HL-60 (cell line): ENCODE data around the gene SLC25A44.
"Not testable (repeated sequence)": the region's sequence is repeated elsewhere in the genome, so short reads cannot be mapped to it uniquely, and the experiment has no call there.

Experiments used
- SPI1 ChIP-seq: IDR thresholded peaks from 2 replicates; pipeline ENCODE4 v1.6.1; 2012; ENCODE audit warnings: low read depth, mild to moderate bottlenecking, borderline replicate concordance
- TF ChIP-seq, protein P1 (sequence below): IDR thresholded peaks from 2 replicates; pipeline ENCODE4 v1.6.1; 2012; ENCODE audit warnings: low read depth; ENCODE audit not compliant: insufficient replicate concordance
- TF ChIP-seq, protein P2 (sequence below): IDR thresholded peaks from one replicate; pipeline ENCODE4 v1.5.1; 2011; ENCODE audit warnings: low read length, control low read depth, inconsistent platforms; ENCODE audit not compliant: insufficient read depth

DNA sequence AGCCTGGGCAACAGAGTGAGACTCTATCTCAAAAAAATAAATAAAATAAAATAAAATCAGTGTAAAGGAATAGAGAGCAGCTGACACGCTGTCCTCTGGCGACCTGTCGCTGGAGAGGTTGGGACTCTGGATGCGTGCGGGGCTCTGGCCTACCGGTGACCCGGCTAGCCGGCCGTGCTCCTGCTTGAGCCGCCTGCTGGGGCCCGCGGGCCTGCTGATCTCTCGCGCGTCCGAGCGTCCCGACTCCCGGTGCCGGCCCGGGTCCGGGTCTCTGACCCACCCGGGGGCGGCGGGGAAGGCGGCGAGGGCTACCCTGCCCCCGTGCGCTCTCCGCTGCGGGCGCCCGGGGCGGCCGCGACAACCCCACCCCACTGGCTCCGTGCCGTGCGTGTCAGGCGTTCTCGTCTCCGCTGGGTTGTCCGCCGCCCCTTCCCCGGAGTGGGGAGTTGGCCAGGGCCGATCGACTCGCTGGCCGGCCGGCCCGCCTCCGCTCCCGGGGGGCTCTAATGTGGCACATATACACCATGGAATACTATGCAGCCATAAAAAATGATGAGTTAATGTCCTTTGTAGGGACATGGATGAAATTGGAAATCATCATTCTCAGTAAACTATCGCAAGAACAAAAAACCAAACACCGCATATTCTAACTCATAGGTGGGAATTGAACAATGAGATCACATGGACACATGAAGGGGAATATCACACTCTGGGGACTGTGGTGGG, 22.6 kb downstream of the SLC25A44 start:
- TF ChIP-seq, protein P1, sequence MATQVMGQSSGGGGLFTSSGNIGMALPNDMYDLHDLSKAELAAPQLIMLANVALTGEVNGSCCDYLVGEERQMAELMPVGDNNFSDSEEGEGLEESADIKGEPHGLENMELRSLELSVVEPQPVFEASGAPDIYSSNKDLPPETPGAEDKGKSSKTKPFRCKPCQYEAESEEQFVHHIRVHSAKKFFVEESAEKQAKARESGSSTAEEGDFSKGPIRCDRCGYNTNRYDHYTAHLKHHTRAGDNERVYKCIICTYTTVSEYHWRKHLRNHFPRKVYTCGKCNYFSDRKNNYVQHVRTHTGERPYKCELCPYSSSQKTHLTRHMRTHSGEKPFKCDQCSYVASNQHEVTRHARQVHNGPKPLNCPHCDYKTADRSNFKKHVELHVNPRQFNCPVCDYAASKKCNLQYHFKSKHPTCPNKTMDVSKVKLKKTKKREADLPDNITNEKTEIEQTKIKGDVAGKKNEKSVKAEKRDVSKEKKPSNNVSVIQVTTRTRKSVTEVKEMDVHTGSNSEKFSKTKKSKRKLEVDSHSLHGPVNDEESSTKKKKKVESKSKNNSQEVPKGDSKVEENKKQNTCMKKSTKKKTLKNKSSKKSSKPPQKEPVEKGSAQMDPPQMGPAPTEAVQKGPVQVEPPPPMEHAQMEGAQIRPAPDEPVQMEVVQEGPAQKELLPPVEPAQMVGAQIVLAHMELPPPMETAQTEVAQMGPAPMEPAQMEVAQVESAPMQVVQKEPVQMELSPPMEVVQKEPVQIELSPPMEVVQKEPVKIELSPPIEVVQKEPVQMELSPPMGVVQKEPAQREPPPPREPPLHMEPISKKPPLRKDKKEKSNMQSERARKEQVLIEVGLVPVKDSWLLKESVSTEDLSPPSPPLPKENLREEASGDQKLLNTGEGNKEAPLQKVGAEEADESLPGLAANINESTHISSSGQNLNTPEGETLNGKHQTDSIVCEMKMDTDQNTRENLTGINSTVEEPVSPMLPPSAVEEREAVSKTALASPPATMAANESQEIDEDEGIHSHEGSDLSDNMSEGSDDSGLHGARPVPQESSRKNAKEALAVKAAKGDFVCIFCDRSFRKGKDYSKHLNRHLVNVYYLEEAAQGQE: not testable (repeated sequence)
- TF ChIP-seq, protein P2, sequence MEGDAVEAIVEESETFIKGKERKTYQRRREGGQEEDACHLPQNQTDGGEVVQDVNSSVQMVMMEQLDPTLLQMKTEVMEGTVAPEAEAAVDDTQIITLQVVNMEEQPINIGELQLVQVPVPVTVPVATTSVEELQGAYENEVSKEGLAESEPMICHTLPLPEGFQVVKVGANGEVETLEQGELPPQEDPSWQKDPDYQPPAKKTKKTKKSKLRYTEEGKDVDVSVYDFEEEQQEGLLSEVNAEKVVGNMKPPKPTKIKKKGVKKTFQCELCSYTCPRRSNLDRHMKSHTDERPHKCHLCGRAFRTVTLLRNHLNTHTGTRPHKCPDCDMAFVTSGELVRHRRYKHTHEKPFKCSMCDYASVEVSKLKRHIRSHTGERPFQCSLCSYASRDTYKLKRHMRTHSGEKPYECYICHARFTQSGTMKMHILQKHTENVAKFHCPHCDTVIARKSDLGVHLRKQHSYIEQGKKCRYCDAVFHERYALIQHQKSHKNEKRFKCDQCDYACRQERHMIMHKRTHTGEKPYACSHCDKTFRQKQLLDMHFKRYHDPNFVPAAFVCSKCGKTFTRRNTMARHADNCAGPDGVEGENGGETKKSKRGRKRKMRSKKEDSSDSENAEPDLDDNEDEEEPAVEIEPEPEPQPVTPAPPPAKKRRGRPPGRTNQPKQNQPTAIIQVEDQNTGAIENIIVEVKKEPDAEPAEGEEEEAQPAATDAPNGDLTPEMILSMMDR: not testable (repeated sequence)
- TF ChIP-seq SPI1: not testable (repeated sequence)
